HT-29 (cell line): Measurements from ENCODE around the gene FZD4. TPM values are rescaled to one million over a fixed set of nuclear protein-coding genes. Genes with fewer than 3 reads are reported as not detected.

Experiments used
- DNase-seq: peaks from one replicate; pipeline ENCODE4 v3.0.0-alpha.2; 2015; ENCODE audit warnings: low spot score
- total RNA-seq: library from RNA; depleted of rRNA; stranded (reverse); fragments of >200 nt; shearing (Covaris generic); gene quantifications from 2 replicates; pipeline ENCODE4 v1.2.3, GENCODE V29; 2014; rRNA removed

Gene FZD4
- total RNA-seq, 1 experiment from 2014 or later = 1.6 TPM

- no peak for DNase-seq
These were observed 43.0 kb downstream of the FZD4 start for GRCh38 chr11:86912238-86912637.

GRCh38 chr11:86910592-86910991, 44.6 kb downstream of the FZD4 start:
- DNase-seq = peak; percentile 15

- DNase-seq = no peak
These were observed 49.0 kb downstream of the FZD4 start for GRCh38 chr11:86906198-86906597.

GRCh38 chr11:86905252-86905651, 49.9 kb downstream of the FZD4 start:
- DNase-seq = no peak

GRCh38 chr11:86904001-86904400, 51.2 kb downstream of the FZD4 start:
- no peak for DNase-seq

- DNase-seq = no peak
These were observed 52.9 kb downstream of the FZD4 start for GRCh38 chr11:86902345-86902744.

- DNase-seq = no peak
These were observed 53.6 kb downstream of the FZD4 start for GRCh38 chr11:86901599-86901998.

GRCh38 chr11:86900162-86900561, 55.0 kb downstream of the FZD4 start:
- no peak for DNase-seq

- no peak for DNase-seq
These were observed 56.5 kb downstream of the FZD4 start for GRCh38 chr11:86898689-86899088.

- no peak for DNase-seq
These were observed 58.8 kb downstream of the FZD4 start for GRCh38 chr11:86896441-86896841.

Other genes starting within 250 kb of the FZD4 start
- gene PRSS23, start 154.9 kb downstream of the FZD4 start, total RNA-seq = 13.9 and 14.2 TPM in 2 replicates
- gene TMEM135, start 82.5 kb upstream of the FZD4 start, total RNA-seq = 9.0 and 9.9 TPM in 2 replicates